Cardiac fibroblast (primary cell): ENCODE results near the gene MARF1.
"Not testable (repeated sequence)": the region's sequence is repeated elsewhere in the genome, so short reads cannot be mapped to it uniquely, and the experiment has no call there.

Experiments used
- DNase-seq, 2 donors: peaks; one replicate each; pipeline versions ENCODE4 v3.0.0 to v3.0.0-alpha.2; 2010; ENCODE audit warnings: low read depth in 2 of 2
- H3K4me3 ChIP-seq, 2 donors: replicated peaks in 1 of 2; 1 replicate in 1 of 2; 2 replicates in 1 of 2; pipeline ENCODE4 v1.5.1; 2011; ENCODE audit warnings: low read depth in 2 of 2, low read length in 2 of 2, mild to moderate bottlenecking in 2 of 2, moderate library complexity in 1 of 2
- CTCF ChIP-seq: IDR thresholded peaks from one replicate; pipeline ENCODE4 v1.5.1; 2011; ENCODE audit warnings: low read depth, mild to moderate bottlenecking, low read length, inconsistent platforms

The MARF1 gene

GRCh38 chr16:15576960-15577958 is 65.7 kb downstream of the MARF1 start:
- DNase-seq, result no peak
- no peak for TF ChIP-seq CTCF
- no peak overlapping the region for H3K4me3 ChIP-seq

- no peak for TF ChIP-seq CTCF
Measured at GRCh38 chr16:15575293-15576049, 67.5 kb downstream of the MARF1 start.

GRCh38 chr16:15574614-15574948 is 68.4 kb downstream of the MARF1 start:
- no peak overlapping the region for H3K4me3 ChIP-seq
- no peak for TF ChIP-seq CTCF
- DNase-seq, result no peak

More at GRCh38 chr16:15575293-15576049, 67.5 kb downstream of the MARF1 start:
- no peak for DNase-seq
- no peak overlapping the region for H3K4me3 ChIP-seq

GRCh38 chr16:15573896-15574613 is 68.9 kb downstream of the MARF1 start:
- H3K4me3 ChIP-seq, DNase-seq: not testable (repeated sequence)

- H3K4me3 ChIP-seq, result no peak overlapping the region
- no peak for TF ChIP-seq CTCF
- no peak for DNase-seq
Measured at GRCh38 chr16:15573274-15573895, 69.6 kb downstream of the MARF1 start.

GRCh38 chr16:15572329-15573001 is 70.5 kb downstream of the MARF1 start:
- no peak for TF ChIP-seq CTCF
- no peak overlapping the region for H3K4me3 ChIP-seq
- DNase-seq, result peak; percentile 69 to 71
